ENCODE measurements around the gene PACRG. TPM values are rescaled to one million over a fixed set of nuclear protein-coding genes. Genes with fewer than 3 reads are reported as not detected.
A peak's percentile ranks its signal among the peaks of the same experiment; 100 is the strongest.

The PACRG gene
- total and polyA plus RNA-seq, 2 experiments from 2014 or later = 0.17 to 0.68 TPM

DNA sequence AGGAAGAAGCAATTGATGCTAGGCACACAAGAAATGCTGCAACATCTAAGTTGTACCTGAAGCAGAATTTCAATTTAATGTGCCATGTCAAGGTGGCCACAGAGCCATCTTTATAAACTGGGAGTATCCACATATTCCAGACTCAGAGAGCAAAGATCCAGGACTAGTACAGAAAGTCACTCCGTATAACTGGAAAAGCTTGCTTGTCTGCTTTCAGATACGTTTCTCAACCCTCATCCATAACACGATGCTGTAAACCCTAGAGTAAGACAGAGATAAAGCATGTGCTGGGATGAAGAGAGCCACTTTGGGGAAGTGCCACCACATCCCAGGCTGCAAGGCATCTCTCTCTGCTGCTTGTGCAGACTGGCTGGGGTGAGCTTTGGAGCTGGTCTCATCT lies 134.7 kb downstream of the PACRG start (continued):
- TF ChIP-seq CTCF (conservative IDR thresholded peaks at IDR 0.05; ENCODE audit: low read depth in 2 of 2) = no peak
- TF ChIP-seq ZNF114 (CRISPR knock-in tag; IDR thresholded peaks at IDR 0.05) = no peak
- no peak for TF ChIP-seq CREB1 (CRISPR knock-in tag; IDR thresholded peaks at IDR 0.05; ENCODE audit: low read depth)
- no peak for TF ChIP-seq STAT1 (IDR thresholded peaks at IDR 0.05; ENCODE audit: unreplicated experiment)

DNA sequence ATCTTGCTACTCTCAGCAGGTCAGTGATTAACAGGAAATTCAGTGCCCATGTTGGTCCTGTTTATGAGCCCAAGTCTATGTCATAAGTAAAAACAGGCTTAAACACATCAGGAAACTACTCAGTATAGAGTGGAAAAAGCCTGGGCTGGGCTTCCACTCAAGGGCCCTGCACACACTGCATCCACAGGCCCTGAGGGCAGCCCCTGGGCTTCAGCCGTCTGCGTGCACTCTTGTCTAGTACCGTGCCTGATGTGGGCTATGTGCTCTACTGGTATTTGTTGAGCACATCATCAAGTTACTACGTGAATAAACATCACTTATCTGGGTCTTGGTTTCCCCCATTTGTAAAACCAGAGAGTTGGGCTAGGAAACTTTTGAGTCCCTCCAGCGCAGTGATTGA lies 135.2 kb downstream of the PACRG start:
- Histone ChIP-seq H3K4me3 (no peak overlapping the region), H3K9me2 (ENCODE audit: insufficient read depth) (0 out of 2 replicates have a peak, but pooled peaks cover 10% of the 10 kb centered on the region), H3K27me3 (ENCODE audit: insufficient read depth) (no peaks in the 10 kb centered on the region), H4K20me1 (replicated peaks; ENCODE audit: insufficient read depth) (no peaks in the 10 kb centered on the region), H3K27ac (ENCODE audit: low read depth) (no peak overlapping the region), H3K4me1 (ENCODE audit: insufficient read depth) (peaks cover 4% of the 10 kb centered on the region), H3K79me2 (replicated peaks; ENCODE audit: insufficient read depth) (no peaks in the 10 kb centered on the region), H3K36me3 (ENCODE audit: insufficient read depth) (no peaks in the 10 kb centered on the region), H3F3A (replicated peaks; ENCODE audit: low read depth) (no peaks in the 10 kb centered on the region), H2AFZ (peak overlapping the region; percentile 28; the same call in 1 of the 2 replicates), H3K4me2 (no peak overlapping the region)
- Mint-ChIP-seq H3K36me3 (ENCODE audit: low read depth) (peaks cover 13% of the 10 kb centered on the region; the same call in 2 of the 3 replicates), H3K4me1 (peaks cover 10% of the 10 kb centered on the region; the same call in 2 of the 3 replicates), H3K27me3 (ENCODE audit: insufficient read depth, low read depth, poor library complexity) (peaks cover 2% of the 10 kb centered on the region), H3K9me3 (peaks cover 5% of the 10 kb centered on the region; the same call in 1 of the 3 replicates), H3K4me3 (no peak overlapping the region), H3K27ac (no peak overlapping the region)
- ATAC-seq = no peak
- no peak for DNase-seq (ENCODE audit: low spot score)
- TF ChIP-seq ZNF462 (CRISPR knock-in tag; IDR thresholded peaks at IDR 0.05) = no peak
- TF ChIP-seq EZH2 (IDR thresholded peaks at IDR 0.05; ENCODE audit: low read depth, unreplicated experiment) = no peak
- no peak for TF ChIP-seq JUNB (IDR thresholded peaks at IDR 0.05; ENCODE audit: unreplicated experiment)
- no peak for TF ChIP-seq EZH2phosphoT487 (IDR thresholded peaks at IDR 0.05; ENCODE audit: unreplicated experiment)
- TF ChIP-seq ETS1 (IDR thresholded peaks at IDR 0.05) = no peak
- TF ChIP-seq, protein P1, sequence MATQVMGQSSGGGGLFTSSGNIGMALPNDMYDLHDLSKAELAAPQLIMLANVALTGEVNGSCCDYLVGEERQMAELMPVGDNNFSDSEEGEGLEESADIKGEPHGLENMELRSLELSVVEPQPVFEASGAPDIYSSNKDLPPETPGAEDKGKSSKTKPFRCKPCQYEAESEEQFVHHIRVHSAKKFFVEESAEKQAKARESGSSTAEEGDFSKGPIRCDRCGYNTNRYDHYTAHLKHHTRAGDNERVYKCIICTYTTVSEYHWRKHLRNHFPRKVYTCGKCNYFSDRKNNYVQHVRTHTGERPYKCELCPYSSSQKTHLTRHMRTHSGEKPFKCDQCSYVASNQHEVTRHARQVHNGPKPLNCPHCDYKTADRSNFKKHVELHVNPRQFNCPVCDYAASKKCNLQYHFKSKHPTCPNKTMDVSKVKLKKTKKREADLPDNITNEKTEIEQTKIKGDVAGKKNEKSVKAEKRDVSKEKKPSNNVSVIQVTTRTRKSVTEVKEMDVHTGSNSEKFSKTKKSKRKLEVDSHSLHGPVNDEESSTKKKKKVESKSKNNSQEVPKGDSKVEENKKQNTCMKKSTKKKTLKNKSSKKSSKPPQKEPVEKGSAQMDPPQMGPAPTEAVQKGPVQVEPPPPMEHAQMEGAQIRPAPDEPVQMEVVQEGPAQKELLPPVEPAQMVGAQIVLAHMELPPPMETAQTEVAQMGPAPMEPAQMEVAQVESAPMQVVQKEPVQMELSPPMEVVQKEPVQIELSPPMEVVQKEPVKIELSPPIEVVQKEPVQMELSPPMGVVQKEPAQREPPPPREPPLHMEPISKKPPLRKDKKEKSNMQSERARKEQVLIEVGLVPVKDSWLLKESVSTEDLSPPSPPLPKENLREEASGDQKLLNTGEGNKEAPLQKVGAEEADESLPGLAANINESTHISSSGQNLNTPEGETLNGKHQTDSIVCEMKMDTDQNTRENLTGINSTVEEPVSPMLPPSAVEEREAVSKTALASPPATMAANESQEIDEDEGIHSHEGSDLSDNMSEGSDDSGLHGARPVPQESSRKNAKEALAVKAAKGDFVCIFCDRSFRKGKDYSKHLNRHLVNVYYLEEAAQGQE (IDR thresholded peaks at IDR 0.05; ENCODE audit: unreplicated experiment) = no peak
- TF ChIP-seq POLR2AphosphoS5 (IDR thresholded peaks at IDR 0.05; ENCODE audit: low read depth) = no peak
